ENCODE measurements around the gene CUEDC1. TPM values are rescaled to one million over a fixed set of nuclear protein-coding genes. Genes with fewer than 3 reads are reported as not detected.

Gene CUEDC1
- total RNA-seq, 2 experiments from 2014 or later: 0.29 to 0.40 TPM

- POLR2A ChIA-PET: interaction anchor here (1.4 kb wide), 1 partner anchor 124 kb away, joined by 5 read pairs; no protein-coding TSS in a partner anchor
- no peaks in the 10 kb centered on the region for H3K9me3 Mint-ChIP-seq
- no peak overlapping the region for H3K27ac Mint-ChIP-seq
- CTCF ChIA-PET: interaction anchor here (1.3 to 6.7 kb wide), 2 partner anchors 8 to 133 kb away, joined by 5 to 44 read pairs; no protein-coding TSS in a partner anchor
- no peaks in the 10 kb centered on the region for H3K36me3 Mint-ChIP-seq (ENCODE audit: low read depth)
- H3K27me3 Mint-ChIP-seq: peaks cover 16% of the 10 kb centered on the region
- no peak for TF ChIP-seq CTCF (IDR thresholded peaks at IDR 0.05)
- peaks cover 20% of the 10 kb centered on the region for H3K4me1 Mint-ChIP-seq (ENCODE audit: low read depth)
- no peak overlapping the region for H3K4me3 Mint-ChIP-seq
- DNase-seq: no peak
- ATAC-seq: no peak
- intact Hi-C loops (cut with micrococcal nuclease): no loop called here
Observed at GRCh38 chr17:57866319-57866718, 88.9 kb downstream of the CUEDC1 start.

GRCh38 chr17:57864273-57864672, 90.9 kb downstream of the CUEDC1 start:
- peaks cover 29% of the 10 kb centered on the region for H3K4me1 Mint-ChIP-seq (ENCODE audit: low read depth)
- H3K27ac Mint-ChIP-seq: no peak overlapping the region
- POLR2A ChIA-PET: interaction anchor here (1.0 to 1.1 kb wide), 2 partner anchors 12 to 142 kb away, joined by 3 to 4 read pairs; no protein-coding TSS in a partner anchor
- DNase-seq (no peak), ATAC-seq (no peak)
- no peak overlapping the region for H3K4me3 Mint-ChIP-seq
- intact Hi-C loops (cut with micrococcal nuclease): loop anchor here (5.0 kb wide), 1 partner anchor 308 kb away; no protein-coding TSS in a partner anchor
- H3K27me3 Mint-ChIP-seq: peaks cover 30% of the 10 kb centered on the region
- CTCF ChIA-PET: no interaction called here
- H3K9me3 Mint-ChIP-seq: no peaks in the 10 kb centered on the region
- no peak for TF ChIP-seq CTCF (IDR thresholded peaks at IDR 0.05)
- no peaks in the 10 kb centered on the region for H3K36me3 Mint-ChIP-seq (ENCODE audit: low read depth)

GRCh38 chr17:57862694-57863667, 92.2 kb downstream of the CUEDC1 start:
- DNase-seq (no peak), ATAC-seq (no peak)
- ChIA-PET POLR2A (interaction anchor here (0.6 to 1.4 kb wide), 4 partner anchors 13 to 134 kb away, joined by 3 to 5 read pairs (median 3); partner anchors contain the start of gene MRPS23), CTCF (interaction anchor here (0.6 to 11.5 kb wide), 5 partner anchors 10 to 513 kb away, joined by 3 to 177 read pairs (median 3); partner anchors contain the start of gene MRPS23)
- H3K4me3 Mint-ChIP-seq: no peak overlapping the region
- TF ChIP-seq CTCF (IDR thresholded peaks at IDR 0.05): no peak
- H3K36me3 Mint-ChIP-seq (ENCODE audit: low read depth): no peaks in the 10 kb centered on the region
- peaks cover 22% of the 10 kb centered on the region for H3K4me1 Mint-ChIP-seq (ENCODE audit: low read depth)
- H3K27ac Mint-ChIP-seq: no peak overlapping the region
- H3K9me3 Mint-ChIP-seq: no peaks in the 10 kb centered on the region
- H3K27me3 Mint-ChIP-seq: peaks cover 35% of the 10 kb centered on the region
- intact Hi-C loops (cut with micrococcal nuclease): loop anchor here (5.0 kb wide), 1 partner anchor 309 kb away; no protein-coding TSS in a partner anchor

- Mint-ChIP-seq H3K27ac (no peak overlapping the region), H3K27me3 (peaks cover 35% of the 10 kb centered on the region), H3K4me1 (ENCODE audit: low read depth) (peaks cover 13% of the 10 kb centered on the region), H3K4me3 (peak overlapping the region; percentile 19), H3K9me3 (no peaks in the 10 kb centered on the region), H3K36me3 (ENCODE audit: low read depth) (no peaks in the 10 kb centered on the region)
- ChIA-PET CTCF (interaction anchor here (0.7 to 11.5 kb wide), 7 partner anchors 8 to 250 kb away, joined by 3 to 177 read pairs (median 7); partner anchors contain the start of gene MRPS23), POLR2A (interaction anchor here (0.8 to 3.1 kb wide), 3 partner anchors 125 to 135 kb away, joined by 3 to 15 read pairs (median 3); no protein-coding TSS in a partner anchor)
- no peak for TF ChIP-seq CTCF (IDR thresholded peaks at IDR 0.05)
- ATAC-seq: no peak
- no peak for DNase-seq
- intact Hi-C loops (cut with micrococcal nuclease): loop anchor here (5.0 kb wide), 1 partner anchor 310 kb away; no protein-coding TSS in a partner anchor
Observed at GRCh38 chr17:57861790-57862693, 93.2 kb downstream of the CUEDC1 start.
